Glomerular endothelial cell (primary cell): ENCODE data around the gene AHCYL2. TPM values are rescaled to one million over a fixed set of nuclear protein-coding genes. Genes with fewer than 3 reads are reported as not detected.
"Not testable (repeated sequence)": the region's sequence is repeated elsewhere in the genome, so short reads cannot be mapped to it uniquely, and the experiment has no call there.

Source experiments
- DNase-seq: peaks from one replicate; pipeline ENCODE4 v3.0.0-alpha.2; 2011; ENCODE audit warnings: low read depth, low spot score; ENCODE audit errors: extremely low read depth
- total RNA-seq: library from RNA; depleted of rRNA; stranded (reverse); fragments of >200 nt; gene quantifications from 2 replicates; pipeline ENCODE4 v1.2.3, GENCODE V29; 2015

AHCYL2 gene
- total RNA-seq, 1 donor from 2014 or later = 12.1 TPM

GRCh38 chr7:129347330-129347729 lies 122.5 kb downstream of the AHCYL2 start:
- no peak for DNase-seq

GRCh38 chr7:129348023-129348740 lies 123.4 kb downstream of the AHCYL2 start:
- DNase-seq = no peak

GRCh38 chr7:129351320-129351719 lies 126.5 kb downstream of the AHCYL2 start:
- DNase-seq = no peak

- not testable (repeated sequence) for DNase-seq
These were observed 128.3 kb downstream of the AHCYL2 start for GRCh38 chr7:129353104-129353503.

GRCh38 chr7:129354428-129355157 lies 129.8 kb downstream of the AHCYL2 start:
- no peak for DNase-seq

- DNase-seq = no peak
These were observed 131.3 kb downstream of the AHCYL2 start for GRCh38 chr7:129356176-129356575.

GRCh38 chr7:129359176-129359575 lies 134.3 kb downstream of the AHCYL2 start:
- DNase-seq = no peak

GRCh38 chr7:129359638-129360037 lies 134.8 kb downstream of the AHCYL2 start:
- no peak for DNase-seq

- DNase-seq = no peak
These were observed 136.9 kb downstream of the AHCYL2 start for GRCh38 chr7:129361771-129362170.

GRCh38 chr7:129362496-129362895 lies 137.7 kb downstream of the AHCYL2 start:
- no peak for DNase-seq

GRCh38 chr7:129367349-129367699 lies 142.5 kb downstream of the AHCYL2 start:
- no peak for DNase-seq

GRCh38 chr7:129367700-129368388 lies 143.0 kb downstream of the AHCYL2 start:
- DNase-seq = peak; percentile 47

- DNase-seq = no peak
These were observed 143.7 kb downstream of the AHCYL2 start for GRCh38 chr7:129368389-129368986.

GRCh38 chr7:129369447-129369846 lies 144.6 kb downstream of the AHCYL2 start:
- not testable (repeated sequence) for DNase-seq

GRCh38 chr7:129370812-129371211 lies 146.0 kb downstream of the AHCYL2 start:
- no peak for DNase-seq

GRCh38 chr7:129371487-129371886 lies 146.7 kb downstream of the AHCYL2 start:
- no peak for DNase-seq

GRCh38 chr7:129373651-129374428 lies 149.0 kb downstream of the AHCYL2 start:
- DNase-seq = no peak

GRCh38 chr7:129375141-129375938 lies 150.5 kb downstream of the AHCYL2 start:
- no peak for DNase-seq

- no peak for DNase-seq
These were observed 151.4 kb downstream of the AHCYL2 start for GRCh38 chr7:129376076-129376777.
